Activated effector memory CD4-positive, alpha-beta T cell treated with anti-CD3 and anti-CD28 coated beads, Interleukin-2, amount 50 U/mL, for 16 hours (primary cell): ENCODE measurements around the gene NDUFS8.
A peak's percentile ranks its signal among the peaks of the same experiment; 100 is the strongest.

Experiments
- DNase-seq: peaks from one replicate; pipeline ENCODE4 v3.0.0-alpha.2; 2020

NDUFS8 gene

GRCh38 chr11:68052137-68052873 lies 21.8 kb downstream of the NDUFS8 start:
- DNase-seq: peak; percentile 52

- DNase-seq: peak; percentile 48
These were observed 22.6 kb downstream of the NDUFS8 start for GRCh38 chr11:68053117-68053516.

- peak; percentile 53 for DNase-seq
These were observed 23.7 kb downstream of the NDUFS8 start for GRCh38 chr11:68053981-68054812.

GRCh38 chr11:68056317-68057285 lies 26.1 kb downstream of the NDUFS8 start:
- no peak for DNase-seq

- DNase-seq: no peak
These were observed 27.3 kb downstream of the NDUFS8 start for GRCh38 chr11:68057807-68058206.

GRCh38 chr11:68061508-68061907 lies 31.0 kb downstream of the NDUFS8 start:
- DNase-seq: no peak

DNA sequence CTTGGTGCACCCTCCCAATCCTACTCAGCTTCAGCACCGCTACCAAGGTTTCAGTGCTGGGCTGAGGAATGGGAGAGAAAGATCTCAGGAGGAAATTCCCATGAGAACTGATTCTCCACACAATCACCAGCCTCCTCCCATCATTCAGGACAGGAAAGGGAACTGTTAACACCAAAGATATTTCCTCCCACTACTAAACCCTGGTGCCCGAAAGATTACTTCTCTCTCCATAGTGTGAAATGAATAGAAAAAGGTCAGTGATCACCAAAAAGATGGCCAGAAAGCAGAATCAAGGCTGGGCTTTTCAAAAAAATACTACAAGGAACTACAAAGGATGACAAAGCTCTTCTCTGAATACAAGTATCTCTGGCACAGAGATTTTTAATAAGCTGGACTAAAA lies 34.4 kb downstream of the NDUFS8 start:
- DNase-seq: no peak

- no peak for DNase-seq
These were observed 35.4 kb downstream of the NDUFS8 start for GRCh38 chr11:68065841-68066240.

GRCh38 chr11:68066742-68067141 lies 36.3 kb downstream of the NDUFS8 start:
- DNase-seq: no peak

DNA sequence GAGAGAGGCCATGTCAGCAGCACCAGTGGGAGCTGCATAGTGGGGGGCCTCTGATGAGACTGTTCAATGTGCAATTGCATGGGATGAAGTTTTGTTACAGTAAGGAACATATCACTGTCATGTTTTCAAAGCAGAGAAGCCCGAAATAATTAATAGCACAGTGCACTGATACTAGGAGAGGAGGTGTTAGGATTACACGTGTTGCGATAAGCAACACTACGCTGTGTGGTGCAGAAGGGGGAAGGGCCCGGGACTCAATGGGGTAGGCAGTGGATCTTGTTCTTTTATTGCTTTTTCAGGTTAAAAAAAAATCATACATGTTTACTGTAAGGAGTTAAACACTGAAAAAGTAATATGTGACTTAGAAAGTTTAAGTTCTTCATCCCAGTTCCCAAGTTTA lies 37.5 kb downstream of the NDUFS8 start:
- DNase-seq: no peak

DNA sequence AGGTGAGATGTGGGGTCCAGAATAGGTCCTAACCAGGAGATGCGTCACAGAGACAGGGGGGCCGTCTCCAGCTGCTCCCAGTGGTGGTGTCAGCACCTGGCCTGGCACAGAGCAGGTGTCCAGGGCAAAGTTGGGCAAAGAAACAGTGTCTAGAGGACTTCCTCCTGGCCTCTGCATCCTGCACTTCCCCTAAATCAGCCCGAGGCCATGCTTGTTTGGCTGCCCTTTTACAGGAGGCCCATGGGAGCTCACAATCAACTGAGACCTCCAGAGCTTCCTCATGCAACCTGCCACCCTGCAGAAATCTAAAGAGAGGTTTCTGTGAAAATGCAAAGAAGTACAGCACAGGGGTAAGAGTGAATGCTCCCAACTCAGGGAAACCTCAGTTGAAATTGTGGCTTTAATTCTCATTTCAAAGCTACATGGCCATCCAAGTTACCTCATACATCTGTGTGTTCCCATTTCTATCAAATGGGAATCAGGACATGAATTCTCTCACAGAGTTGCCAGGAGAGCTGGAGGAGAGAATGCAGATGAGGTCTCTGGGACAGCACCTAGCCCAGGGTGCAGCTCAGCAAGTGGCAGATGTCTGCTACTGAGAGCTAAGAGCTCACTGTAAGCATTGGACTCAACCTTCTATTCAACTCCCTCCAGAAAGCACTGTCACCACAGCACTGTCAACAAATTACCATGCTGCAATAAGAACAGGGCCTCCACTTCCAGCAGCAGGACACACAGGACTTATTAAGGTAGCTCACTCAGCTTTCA lies 41.0 kb downstream of the NDUFS8 start:
- DNase-seq: no peak

GRCh38 chr11:68074584-68075352 lies 44.3 kb downstream of the NDUFS8 start:
- DNase-seq: no peak

DNA sequence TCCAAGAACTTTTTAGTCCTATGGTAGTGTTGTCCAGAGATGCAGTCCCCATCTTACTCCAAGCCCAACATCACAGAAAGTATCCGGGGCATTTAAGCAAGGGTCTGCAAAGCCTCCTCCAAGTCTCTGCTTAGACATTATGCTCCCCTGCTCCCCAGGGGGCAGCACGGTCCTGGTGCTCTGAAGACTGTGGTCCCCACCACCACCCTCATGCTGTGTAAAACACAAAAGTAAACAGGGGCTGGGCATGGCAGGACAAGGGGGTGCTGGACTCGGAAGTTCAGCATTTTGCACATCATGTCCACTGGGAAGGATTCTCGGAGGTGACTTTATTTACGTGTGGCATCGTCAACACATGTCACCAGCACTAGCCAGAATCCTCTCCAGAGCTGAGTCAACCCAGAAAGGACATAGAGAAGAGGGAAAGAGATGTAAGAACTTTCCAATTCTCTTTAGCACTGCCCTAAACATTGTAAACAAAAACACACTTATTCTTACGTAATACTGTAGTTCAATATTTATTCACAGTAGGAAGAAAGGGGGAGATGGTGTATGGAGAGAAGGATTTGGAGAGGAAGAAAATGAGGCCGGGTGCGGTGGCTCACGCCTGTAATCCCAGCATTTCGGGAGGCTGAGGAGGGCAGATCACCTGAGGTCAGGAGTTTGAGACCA lies 46.0 kb downstream of the NDUFS8 start:
- DNase-seq: no peak

DNA sequence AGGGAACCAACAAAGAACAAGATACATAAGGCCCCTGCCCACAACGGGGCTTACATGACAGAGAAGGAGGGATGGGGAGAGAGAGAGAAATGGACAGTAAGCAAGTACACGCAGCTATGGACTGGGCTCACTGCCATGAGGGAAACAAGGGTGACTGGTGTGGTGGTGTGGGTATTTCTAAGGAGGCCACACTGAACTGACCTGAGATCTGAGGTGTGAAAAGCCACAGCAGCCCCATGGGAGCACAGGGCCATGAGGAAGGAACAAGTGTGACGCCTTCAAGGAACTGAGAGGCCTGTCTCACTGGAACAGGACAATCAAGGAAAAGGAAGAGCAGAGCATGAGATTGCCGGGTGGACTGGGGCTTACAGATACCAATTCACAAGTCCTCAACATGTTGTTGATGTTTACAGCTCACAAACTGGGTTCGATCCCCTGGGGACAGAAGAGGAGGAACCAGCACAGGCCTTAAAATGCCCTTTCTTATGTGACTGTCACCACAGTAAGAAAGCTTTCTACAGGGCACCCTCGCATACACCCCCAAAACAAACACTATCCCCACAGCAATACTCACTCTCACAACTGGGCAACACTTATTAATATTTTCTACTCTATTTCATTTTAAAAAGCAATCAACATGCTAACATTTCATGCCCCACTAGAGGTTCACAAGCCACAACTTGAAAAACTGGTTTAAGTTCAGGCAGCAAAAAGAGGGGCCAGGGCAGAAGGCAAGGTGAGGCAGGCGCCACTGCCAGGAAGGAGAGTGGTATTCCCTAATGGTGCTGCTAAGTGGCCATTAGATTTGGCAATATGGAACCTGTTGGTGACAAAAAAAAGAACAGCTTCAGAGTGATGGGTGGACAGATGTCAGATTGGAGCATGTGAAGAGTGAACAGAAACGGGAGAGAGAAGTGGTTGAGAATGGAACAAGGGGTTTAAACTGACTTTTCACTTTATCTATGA lies 47.4 kb downstream of the NDUFS8 start:
- DNase-seq: no peak

DNA sequence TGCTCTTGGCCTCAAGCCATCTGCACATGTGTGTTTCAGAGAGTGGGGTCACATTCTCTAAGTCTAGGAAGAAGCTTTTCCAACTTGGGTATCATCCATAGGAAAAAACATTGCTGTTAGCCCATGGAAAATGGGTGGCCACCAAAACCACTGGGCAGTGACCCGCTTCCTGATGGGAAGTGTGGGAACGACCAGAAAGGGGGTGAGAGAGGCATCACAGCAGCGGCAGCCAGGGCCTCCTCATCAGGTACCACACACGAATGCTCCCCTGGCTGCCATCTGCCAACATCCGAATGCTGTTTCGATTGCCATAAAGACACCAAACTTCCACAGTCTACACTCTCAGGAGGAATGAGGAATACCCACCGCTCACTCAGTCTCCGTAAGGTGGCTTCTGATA lies 50.4 kb downstream of the NDUFS8 start:
- DNase-seq: no peak

DNA sequence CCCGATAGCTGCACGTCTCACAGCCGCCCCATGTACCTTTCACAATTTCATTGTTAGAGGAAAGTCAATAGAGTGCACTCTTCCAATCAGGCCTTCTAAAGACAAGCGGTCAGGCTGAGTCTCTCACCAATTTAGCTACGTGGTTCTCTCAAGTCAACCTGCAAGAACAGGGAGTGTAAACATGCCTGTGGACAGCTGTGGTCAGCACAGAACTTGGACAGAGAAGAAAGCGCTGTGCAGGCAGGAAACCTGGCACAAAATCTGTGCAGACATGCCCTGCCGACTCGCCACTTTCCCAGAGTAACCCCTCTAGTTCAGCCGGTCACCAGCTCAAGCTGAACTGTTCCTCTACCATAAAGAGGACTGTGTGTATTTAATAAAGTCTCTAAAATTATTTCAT lies 51.2 kb downstream of the NDUFS8 start:
- DNase-seq: no peak

DNA sequence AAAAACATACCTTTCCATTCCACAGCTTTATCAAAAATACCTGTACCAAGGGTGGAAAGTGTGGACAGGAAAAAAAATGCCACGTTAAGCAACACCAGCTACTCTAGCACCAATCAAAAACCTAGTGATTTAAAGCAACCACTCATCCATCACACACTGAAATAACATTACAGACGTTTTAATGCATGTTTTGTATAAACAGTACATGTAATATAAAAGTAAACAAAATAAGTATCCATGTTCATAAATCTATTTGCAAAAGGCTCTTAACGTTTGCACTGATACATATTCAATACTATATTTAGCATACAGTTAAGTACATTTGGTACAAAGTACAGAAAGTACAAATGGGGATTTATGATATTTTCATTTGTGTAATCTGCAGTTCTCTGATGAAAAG lies 52.0 kb downstream of the NDUFS8 start:
- no peak for DNase-seq

GRCh38 chr11:68083517-68083916 lies 53.0 kb downstream of the NDUFS8 start:
- no peak for DNase-seq
